ENCODE results near the gene SLC6A15. TPM values are rescaled to one million over a fixed set of nuclear protein-coding genes. Genes with fewer than 3 reads are reported as not detected.

Gene SLC6A15
- total RNA-seq (0.49 and 1.0 TPM in 2 replicates), polyA plus RNA-seq (0.60 and 1.2 TPM in 2 replicates)

- no peaks in the 10 kb centered on the region for H3K9me3 ChIP-seq (ENCODE audit: low read depth)
- peak; percentile 43 for TF ChIP-seq CTCF (IDR thresholded peaks at IDR 0.05; ENCODE audit: low read depth, low read length)
- H3K27me3 ChIP-seq, result peaks cover 10% of the 10 kb centered on the region
- H3K4me1 ChIP-seq (ENCODE audit: low read depth), result no peaks in the 10 kb centered on the region
- H3K36me3 ChIP-seq, result no peaks in the 10 kb centered on the region
- no peak within 1 kb of the TSS for H3K27ac ChIP-seq
- DNase-seq (ENCODE audit: low read depth in 1 of 2, low spot score in 1 of 2), result peak; percentile 79 to 87
- peak within 1 kb of the TSS; percentile 48 for H3K4me3 ChIP-seq
These were observed at the start of gene SLC6A15 for GRCh38 chr12:84912198-84913128. Gene SLC6A15, minus strand, starts transcription at chr12:84912799. Its CDS starts 20,679 bp downstream, at chr12:84892120.

- Histone ChIP-seq H3K27me3 (no peaks in the 10 kb centered on the region), H3K9me3 (ENCODE audit: low read depth) (no peaks in the 10 kb centered on the region), H3K27ac (no peak overlapping the region), H3K4me3 (no peak overlapping the region), H3K4me1 (ENCODE audit: low read depth) (no peaks in the 10 kb centered on the region), H3K36me3 (no peaks in the 10 kb centered on the region)
- DNase-seq (ENCODE audit: low read depth in 1 of 2, low spot score in 1 of 2), result no peak
- TF ChIP-seq CTCF (IDR thresholded peaks at IDR 0.05; ENCODE audit: low read depth, low read length), result no peak
These were observed 48.3 kb upstream of the SLC6A15 start for GRCh38 chr12:84960918-84961317.

GRCh38 chr12:84955298-84955697 lies 42.7 kb upstream of the SLC6A15 start:
- Histone ChIP-seq H3K36me3 (no peaks in the 10 kb centered on the region), H3K4me3 (no peak overlapping the region), H3K27ac (no peak overlapping the region), H3K9me3 (ENCODE audit: low read depth) (no peaks in the 10 kb centered on the region), H3K27me3 (peaks cover 4% of the 10 kb centered on the region), H3K4me1 (ENCODE audit: low read depth) (no peaks in the 10 kb centered on the region)
- no peak for DNase-seq (ENCODE audit: low read depth in 1 of 2, low spot score in 1 of 2)
- TF ChIP-seq CTCF (IDR thresholded peaks at IDR 0.05; ENCODE audit: low read depth, low read length), result no peak

- H3K4me3 ChIP-seq, result no peak overlapping the region
- no peaks in the 10 kb centered on the region for H3K9me3 ChIP-seq (ENCODE audit: low read depth)
- DNase-seq (ENCODE audit: low read depth in 1 of 2, low spot score in 1 of 2), result no peak
- H3K36me3 ChIP-seq, result no peaks in the 10 kb centered on the region
- H3K27ac ChIP-seq, result no peak overlapping the region
- no peak for TF ChIP-seq CTCF (IDR thresholded peaks at IDR 0.05; ENCODE audit: low read depth, low read length)
- H3K4me1 ChIP-seq (ENCODE audit: low read depth), result no peaks in the 10 kb centered on the region
- H3K27me3 ChIP-seq, result peaks cover 4% of the 10 kb centered on the region
These were observed 41.8 kb upstream of the SLC6A15 start for GRCh38 chr12:84954415-84954814.

GRCh38 chr12:84950971-84951546 lies 38.5 kb upstream of the SLC6A15 start:
- DNase-seq (ENCODE audit: low read depth in 1 of 2, low spot score in 1 of 2), result no peak
- peaks cover 4% of the 10 kb centered on the region for H3K27me3 ChIP-seq
- H3K9me3 ChIP-seq (ENCODE audit: low read depth), result no peaks in the 10 kb centered on the region

More at GRCh38 chr12:84950971-84951546, 38.5 kb upstream of the SLC6A15 start:
- Histone ChIP-seq H3K4me3 (no peak overlapping the region), H3K4me1 (ENCODE audit: low read depth) (no peaks in the 10 kb centered on the region), H3K36me3 (no peaks in the 10 kb centered on the region), H3K27ac (no peak overlapping the region)
- no peak for TF ChIP-seq CTCF (IDR thresholded peaks at IDR 0.05; ENCODE audit: low read depth, low read length)
